Stimulated activated naive CD4-positive, alpha-beta T cell (primary cell): ENCODE results near the gene GRK3.

Experiments used
- DNase-seq, 6 experiments: peaks; one replicate each; lab custom pipeline; 2025; lab: John Stamatoyannopoulos, UW

The GRK3 gene

GRCh38 chr22:25626624-25626990 is 62.1 kb downstream of the GRK3 start:
- no peak for DNase-seq

DNA sequence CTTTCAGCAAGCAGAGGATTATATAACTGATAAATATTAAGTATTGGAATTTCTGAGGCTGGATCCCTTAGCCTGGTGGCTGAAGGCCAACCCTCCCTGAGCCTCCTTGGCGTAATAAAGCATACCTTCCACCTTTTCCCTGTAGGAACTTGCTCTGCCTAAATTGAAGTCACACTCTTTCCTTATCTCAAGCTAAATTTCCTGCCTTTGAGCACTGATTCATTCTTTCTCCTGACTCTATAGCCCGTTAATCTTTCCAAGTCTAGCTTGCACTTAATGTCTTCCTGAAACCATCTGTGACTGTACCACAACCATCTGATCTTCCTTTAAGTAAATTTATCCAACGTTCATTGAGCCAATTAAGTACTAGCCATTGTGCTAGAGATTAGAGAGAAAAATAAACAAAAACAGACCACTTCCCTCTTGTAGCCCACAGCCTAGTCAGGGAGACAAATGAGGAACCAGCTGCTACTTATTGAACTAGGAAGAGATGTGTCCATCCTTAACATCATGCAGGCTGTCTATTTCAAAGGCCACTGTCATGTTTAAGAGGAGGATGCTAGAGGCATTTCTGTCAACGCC is 62.9 kb downstream of the GRK3 start:
- no peak for DNase-seq

DNA sequence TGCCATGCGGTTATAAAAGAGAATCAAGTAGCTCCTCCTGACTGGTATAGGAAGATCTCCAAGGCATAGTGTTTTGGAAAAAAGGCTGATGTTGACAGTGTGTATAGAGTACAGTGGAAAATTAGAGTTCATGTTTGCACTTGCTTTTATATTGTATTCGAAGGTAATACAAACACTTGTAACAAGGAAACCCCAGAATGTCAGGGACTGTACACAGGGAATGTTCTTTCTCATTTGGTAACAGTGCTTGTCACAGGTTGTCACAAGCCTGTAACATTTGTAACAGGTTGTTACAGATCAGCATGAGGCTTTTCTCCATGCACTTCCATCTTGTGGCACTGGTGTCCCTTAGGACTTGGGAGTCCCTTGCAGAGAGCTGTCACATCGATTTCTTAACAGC is 64.0 kb downstream of the GRK3 start:
- DNase-seq = no peak

DNA sequence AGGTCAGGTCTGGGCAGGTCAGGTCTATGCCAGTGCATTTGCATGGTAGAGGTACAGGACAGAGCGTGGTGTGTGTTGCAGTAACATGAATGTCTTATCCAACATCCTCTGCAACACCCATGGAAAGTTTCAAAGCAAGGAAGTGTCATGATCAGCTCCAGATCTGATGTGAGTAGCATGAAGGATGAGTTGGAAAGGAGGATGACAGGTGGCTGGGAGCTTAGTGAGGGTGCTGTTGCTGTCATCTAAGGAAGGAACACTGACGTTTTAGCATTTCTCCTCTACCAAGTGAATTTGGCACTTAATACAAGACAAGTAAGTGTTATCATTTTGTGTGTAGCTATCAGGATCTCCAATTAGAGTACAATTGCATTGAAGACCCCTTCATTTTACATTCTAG is 65.1 kb downstream of the GRK3 start:
- DNase-seq = no peak

DNA sequence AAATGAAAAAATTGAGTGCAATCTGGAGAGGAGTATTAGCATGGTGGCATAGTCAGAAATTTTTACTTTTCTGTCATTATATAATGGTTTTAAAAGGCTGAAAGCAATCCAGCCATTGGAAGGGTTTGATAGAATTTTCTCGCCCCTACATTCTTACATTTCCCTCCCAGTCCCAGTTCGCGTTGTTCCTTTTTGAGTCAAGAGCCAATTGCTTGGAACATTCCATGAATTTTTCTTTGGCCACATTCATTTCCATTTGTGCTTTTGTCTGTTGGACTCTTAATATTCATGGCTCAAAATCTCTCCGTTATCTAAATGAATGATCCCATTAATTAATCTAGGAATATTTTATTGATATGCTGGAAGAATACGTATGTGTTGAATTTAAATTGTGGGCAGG is 66.0 kb downstream of the GRK3 start:
- no peak for DNase-seq

DNA sequence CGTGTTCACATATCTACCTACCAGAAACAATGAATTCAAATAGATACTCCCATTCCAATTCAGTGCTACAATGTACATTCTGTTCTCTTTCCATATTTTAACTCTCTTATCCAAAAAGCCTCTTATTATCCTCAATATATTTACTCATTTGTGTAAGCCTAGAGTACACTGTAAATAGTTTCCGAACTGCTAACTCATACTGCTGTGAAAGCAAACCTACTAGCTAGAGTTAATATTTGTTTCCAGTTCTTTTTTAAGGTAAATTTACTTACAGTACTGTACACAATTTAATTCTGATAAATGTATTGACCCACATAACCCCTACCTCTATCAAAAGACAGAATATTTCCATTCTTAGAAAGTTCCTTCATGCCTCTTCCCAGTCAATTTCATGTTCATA is 71.8 kb downstream of the GRK3 start:
- DNase-seq = no peak

DNA sequence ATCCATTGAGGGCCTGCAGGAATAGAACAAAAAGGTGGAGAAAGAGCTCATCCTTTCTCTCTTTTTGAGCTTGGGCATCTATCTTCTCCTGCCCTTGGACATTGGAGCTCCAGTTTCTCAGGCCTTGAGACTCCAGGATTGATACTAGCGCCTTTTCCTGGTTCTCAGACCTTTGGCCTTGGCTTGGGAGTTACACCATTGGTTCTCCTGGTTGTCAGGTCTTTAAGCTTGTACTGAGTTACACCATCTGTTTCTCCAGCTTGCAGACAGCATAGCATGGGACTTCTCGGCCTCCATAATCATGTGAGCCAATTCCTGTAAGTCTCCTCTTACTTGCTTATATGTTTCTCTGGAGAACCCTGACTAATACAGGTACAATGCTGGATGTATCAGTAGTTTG is 72.6 kb downstream of the GRK3 start:
- no peak for DNase-seq

- DNase-seq = no peak
Observed at GRCh38 chr22:25637672-25638071, 73.2 kb downstream of the GRK3 start.

- DNase-seq = no peak
Observed at GRCh38 chr22:25638638-25639037, 74.2 kb downstream of the GRK3 start.

- DNase-seq = no peak
Observed at GRCh38 chr22:25641650-25642049, 77.2 kb downstream of the GRK3 start.

GRCh38 chr22:25643232-25644000 is 78.9 kb downstream of the GRK3 start:
- no peak for DNase-seq

DNA sequence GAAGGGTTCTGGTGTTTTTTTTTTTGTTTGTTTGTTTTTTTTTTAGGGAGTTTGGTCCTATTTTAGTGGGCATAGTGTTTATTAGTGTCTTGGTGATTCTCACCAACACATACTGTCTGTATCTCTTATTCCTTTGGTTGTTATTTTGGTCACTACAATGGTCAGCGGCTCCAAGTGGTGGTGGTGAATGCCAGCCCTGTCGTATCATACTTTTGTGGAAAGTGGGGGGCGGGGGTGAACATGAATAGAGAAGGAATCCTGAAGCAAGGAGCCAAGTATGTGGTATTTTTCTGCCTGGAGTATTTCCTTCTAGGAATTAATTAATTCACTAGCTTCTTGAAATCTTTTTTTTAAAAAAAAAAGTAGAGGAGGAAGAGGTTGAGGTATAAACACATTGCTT is 79.6 kb downstream of the GRK3 start:
- no peak for DNase-seq

DNA sequence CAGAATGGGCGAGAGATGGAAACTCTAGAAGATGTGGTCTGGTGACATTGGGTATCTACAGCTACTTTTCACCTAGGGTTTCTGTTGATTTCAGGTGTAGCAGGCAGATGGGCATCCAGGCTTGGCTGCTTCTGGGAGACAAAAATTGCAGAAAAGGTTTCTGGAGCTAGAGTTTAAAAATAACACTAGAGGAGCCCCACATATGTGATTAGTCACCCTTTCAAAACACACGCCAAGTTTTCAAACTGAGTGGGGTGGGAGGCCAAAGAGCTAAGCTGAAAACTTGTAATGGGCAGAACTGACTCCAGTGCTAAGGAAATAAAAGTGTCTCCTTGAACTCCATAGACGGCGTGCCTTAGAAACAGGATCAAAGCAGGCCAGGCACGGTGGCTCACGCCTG is 80.8 kb downstream of the GRK3 start:
- DNase-seq = no peak

- no peak for DNase-seq
Observed at GRCh38 chr22:25645964-25646363, 81.5 kb downstream of the GRK3 start.

GRCh38 chr22:25650833-25651232 is 86.4 kb downstream of the GRK3 start:
- DNase-seq = no peak

DNA sequence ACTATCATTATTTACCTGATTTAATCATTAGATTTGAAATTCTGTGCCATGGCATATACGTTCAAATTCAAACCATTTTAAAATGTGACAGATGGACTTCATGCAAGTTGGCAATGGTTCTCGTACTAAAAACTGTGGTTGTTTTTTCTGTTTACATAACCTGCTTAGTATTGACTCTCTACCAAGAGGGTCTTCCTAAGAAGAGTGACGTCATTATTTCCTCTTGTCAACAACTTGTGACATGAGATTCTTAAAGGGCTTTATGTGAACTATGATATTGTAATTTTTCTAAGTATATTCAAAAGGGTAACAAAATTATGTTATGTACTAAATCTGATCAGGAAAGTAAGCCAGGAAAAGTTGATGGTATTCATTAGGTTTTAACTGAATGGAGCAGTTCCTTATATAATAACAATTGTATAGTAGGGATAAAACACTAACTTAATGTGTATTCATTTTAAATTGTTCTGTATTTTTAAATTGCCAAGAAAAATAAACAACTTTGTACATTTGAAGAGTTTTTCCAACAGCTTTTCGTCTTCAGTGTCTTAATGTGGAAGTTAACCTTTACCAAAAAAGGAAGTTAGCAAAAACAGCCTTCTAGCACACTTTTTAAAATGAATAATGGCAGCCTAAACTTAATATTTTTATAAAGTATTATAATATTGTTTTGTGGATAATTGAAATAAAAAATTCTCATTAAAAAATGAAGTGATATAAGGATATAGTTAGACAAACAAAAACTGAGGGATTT is 87.0 kb downstream of the GRK3 start:
- DNase-seq = no peak

- no peak for DNase-seq
Observed at GRCh38 chr22:25654676-25655075, 90.2 kb downstream of the GRK3 start.

DNA sequence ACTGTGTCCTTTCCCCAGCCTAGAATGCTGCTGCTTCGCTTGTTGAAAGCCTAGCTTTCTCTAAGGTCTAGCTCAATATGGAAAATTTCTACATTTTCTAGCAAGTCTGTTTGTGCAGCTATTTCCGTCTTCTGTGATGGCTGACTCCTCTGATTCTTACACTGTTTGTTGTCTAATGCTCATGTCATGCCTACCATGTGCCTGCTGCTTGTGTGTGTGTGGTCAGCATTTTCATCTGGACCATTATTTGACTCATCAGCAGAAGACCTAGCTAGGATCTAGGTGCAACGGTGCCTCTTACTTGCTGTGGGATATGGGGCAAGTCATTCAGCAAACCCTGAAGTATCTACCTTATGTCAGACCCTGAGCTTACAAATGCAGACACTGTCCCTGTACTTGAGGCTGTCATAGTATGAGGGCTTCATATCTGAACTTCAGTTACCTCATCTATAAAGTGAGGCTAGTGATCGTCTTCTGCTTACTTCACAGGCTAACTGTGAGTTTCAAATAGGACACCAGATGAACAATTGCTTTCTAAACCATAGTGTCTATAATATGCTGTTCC is 91.0 kb downstream of the GRK3 start:
- DNase-seq = no peak

DNA sequence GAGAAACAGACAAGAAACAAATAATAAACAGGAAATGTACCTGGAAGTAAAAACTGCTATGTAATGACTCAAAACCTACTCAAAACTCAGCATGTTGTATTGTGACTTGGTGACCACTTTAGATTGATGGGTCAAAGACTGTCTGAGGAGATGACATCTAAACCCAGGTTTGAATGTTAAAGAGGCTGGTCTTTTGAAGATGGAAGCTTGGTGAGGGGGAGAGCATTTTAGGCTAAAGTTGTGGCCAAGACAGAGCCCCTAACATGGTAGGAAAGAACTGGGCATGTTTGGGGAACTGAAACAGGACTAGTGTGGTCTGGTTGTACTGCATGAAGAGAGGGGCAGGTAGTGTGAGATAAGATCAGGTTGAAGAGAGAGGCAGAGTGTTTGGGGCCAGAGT is 92.2 kb downstream of the GRK3 start:
- no peak for DNase-seq

DNA sequence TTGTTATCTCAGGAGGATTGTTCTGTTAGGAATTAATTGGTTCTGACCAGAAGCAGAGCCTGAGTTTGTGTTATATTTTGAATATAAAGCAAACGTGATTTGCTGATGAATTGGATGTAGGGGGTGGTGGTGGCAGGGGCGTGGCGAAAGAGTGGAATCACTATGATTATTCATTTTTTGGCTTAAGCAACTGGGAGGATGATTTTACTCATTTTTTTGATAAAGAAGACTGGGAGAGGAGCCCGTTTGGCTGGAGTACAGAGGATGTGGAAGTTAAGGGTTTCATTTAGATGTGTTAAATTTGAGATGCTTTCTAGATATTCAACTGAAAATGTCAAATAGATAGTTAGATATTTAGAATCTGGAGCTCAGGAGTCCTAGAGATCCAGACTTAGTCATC is 94.2 kb downstream of the GRK3 start:
- no peak for DNase-seq

GRCh38 chr22:25659413-25659812 is 94.9 kb downstream of the GRK3 start:
- no peak for DNase-seq

DNA sequence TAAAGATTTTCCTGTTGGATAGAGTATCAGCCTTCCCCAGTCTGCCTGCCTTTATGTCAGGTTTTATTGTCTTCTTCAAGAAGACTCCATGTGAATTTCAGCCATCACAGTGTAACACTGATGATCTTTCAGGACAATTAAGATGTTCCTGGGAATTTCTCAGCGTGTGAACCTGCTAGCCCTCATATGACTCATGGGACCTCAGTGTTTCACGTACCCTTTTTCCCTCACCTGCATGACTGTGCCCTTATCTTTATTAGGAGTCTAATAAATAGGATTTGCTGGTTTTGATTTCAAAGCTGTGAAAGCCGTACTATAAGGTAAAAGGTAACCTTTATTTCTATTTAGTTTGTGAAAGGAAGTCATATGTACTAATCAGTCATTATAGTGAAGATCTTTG is 95.9 kb downstream of the GRK3 start:
- no peak for DNase-seq

- DNase-seq = no peak
Observed at GRCh38 chr22:25661073-25661472, 96.6 kb downstream of the GRK3 start.
